ENCODE measurements around the gene ZMIZ1. TPM values are rescaled to one million over a fixed set of nuclear protein-coding genes. Genes with fewer than 3 reads are reported as not detected.

The ZMIZ1 gene
- polyA plus RNA-seq, 6 donors from 2014 or later: 0.11 to 2.9 (median 1.5) TPM

DNA sequence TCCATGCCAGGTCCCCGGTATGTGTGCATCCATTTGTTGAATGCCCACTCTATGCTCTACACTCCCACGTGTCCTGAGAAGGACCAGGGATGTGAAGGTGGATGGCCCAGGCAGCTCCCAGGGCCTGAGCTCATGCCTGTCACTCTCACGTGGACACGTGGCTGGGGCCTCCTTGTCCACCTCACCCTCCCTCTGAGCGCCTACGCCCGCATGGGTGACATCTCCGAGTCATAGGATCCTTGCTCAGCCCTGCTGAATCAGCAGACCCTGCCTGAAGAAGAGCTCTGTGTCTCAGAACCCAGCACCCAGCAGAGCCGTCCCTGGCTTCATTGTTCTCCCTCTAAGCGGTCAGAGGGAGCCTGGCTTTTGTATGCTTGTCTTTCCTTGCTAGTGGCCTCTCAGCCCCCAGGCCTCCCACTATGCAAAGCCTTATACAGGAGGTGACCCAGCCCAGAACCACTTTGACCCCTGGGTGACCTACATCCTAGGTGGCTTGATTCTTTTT, 170.6 kb downstream of the ZMIZ1 start:
- Mint-ChIP-seq H3K27me3 (no peaks in the 10 kb centered on the region), H3K4me3 (no peak overlapping the region), H3K27ac (no peak overlapping the region), H3K36me3 (no peaks in the 10 kb centered on the region), H3K9me3 (no peaks in the 10 kb centered on the region), H3K4me1 (peaks cover 16 to 27% (median 27%) of the 10 kb centered on the region in 3 donors)
- DNase-seq (no peak), ATAC-seq (ENCODE audit: low read depth in 2 of 2) (no peak)

DNA sequence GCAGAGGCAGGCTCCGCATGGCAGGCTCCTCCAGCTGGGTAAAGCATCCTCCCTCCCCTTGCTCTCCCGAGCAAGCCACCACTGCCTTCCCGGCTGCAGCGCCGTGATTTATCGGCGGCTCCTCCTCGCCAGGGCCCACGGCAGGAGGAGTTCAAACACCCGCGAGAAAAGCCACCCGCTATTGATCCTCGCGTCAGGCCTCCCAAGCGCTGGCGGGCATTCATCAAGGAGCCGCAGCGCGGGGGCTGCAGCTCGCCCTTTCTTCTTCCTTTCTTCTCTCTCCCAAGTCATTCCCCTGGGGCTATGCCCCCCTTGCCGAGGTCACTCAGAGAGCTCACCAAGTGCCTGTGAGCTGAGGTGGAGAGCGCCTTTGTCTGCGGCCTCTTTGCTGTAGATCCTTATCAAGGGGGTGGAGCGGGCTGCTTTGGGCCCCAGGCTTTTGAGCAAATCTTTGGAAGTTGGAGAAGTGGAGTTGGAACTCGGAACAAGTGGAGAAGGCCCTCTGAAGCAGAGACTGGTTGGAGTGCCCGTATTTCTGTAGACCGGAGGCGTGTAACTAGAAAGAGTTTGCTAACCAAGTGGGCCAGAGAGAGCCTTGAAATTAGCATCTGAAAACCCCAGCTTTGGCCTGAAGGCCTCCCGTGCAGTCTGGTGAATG, 171.3 kb downstream of the ZMIZ1 start:
- Mint-ChIP-seq H3K4me3 (peak overlapping the region in 3 of 8 donors; percentile 13 to 42 (median 20)), H3K27ac (peak overlapping the region in 2 of 6 donors; percentile 13 to 73), H3K9me3 (no peaks in the 10 kb centered on the region), H3K36me3 (no peaks in the 10 kb centered on the region), H3K4me1 (peaks cover 24 to 35% (median 34%) of the 10 kb centered on the region in 3 donors), H3K27me3 (no peaks in the 10 kb centered on the region)
- DNase-seq (no peak), ATAC-seq (ENCODE audit: low read depth in 2 of 2) (no peak)

DNA sequence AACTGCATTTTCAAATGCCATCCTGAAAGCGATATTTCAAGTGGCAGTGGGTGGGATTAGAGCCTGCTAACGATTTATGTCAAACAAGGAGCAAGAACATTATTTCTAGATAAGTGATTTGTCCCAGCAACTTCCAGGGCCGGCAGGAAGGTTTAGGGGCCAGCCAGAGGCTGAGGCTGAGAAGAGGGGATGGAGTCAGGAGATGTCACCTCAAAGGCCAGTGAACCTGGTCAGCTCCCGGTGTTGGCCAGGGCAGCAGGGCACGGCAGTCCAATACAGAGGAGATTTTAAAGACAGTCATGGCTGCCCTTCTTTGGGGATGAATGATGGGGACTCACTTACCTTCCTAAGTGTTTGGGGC, 172.8 kb downstream of the ZMIZ1 start:
- Mint-ChIP-seq H3K36me3 (no peaks in the 10 kb centered on the region), H3K4me1 (peaks cover 37 to 50% (median 42%) of the 10 kb centered on the region in 3 donors), H3K4me3 (peak overlapping the region; percentile 67 to 93 (median 88)), H3K27ac (peak overlapping the region; percentile 18 to 95 (median 84)), H3K27me3 (no peaks in the 10 kb centered on the region), H3K9me3 (no peaks in the 10 kb centered on the region)
- DNase-seq (no peak), ATAC-seq (ENCODE audit: low read depth in 2 of 2) (no peak)

DNA sequence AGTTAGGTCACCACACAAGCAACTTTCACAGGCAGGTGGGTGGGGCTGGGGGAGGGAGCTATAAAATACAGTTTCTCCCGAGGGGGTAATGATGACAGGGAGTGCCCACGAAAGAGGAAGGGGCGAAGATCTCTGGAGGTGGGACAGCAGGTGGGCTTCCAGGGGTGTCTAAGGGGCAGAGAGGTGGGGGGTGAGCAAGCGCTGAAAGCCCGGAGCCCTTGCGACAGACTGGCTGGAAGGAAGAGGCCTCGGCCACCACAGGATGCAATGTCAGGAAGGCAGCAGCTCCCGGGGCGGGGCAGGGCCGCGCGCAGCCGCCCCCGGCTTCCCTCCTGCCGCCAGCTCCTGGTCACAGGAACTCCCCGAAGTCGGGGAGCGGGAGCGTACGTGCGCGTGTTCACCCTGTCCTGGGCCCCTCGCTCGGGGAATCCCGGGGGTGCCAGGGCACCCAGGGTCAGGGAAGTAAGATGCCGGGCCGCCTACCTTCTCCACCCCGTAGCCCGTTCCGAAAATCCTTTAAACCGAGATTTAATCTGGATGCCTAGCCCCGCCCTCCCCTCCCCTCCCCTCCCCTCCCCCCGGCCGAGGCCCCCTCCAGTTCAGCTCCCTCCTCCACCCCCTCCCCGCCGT, 173.3 kb downstream of the ZMIZ1 start:
- H3K27ac Mint-ChIP-seq: peak overlapping the region; percentile 18 to 95 (median 84)
- no peaks in the 10 kb centered on the region for H3K36me3 Mint-ChIP-seq
- H3K4me1 Mint-ChIP-seq: peaks cover 40 to 54% (median 47%) of the 10 kb centered on the region in 3 donors
- H3K4me3 Mint-ChIP-seq: peak overlapping the region; percentile 67 to 93 (median 88)
- peak; percentile 35 for DNase-seq
- no peaks in the 10 kb centered on the region for H3K9me3 Mint-ChIP-seq
- ATAC-seq (ENCODE audit: low read depth in 2 of 2): peak; percentile 29
- no peaks in the 10 kb centered on the region for H3K27me3 Mint-ChIP-seq

DNA sequence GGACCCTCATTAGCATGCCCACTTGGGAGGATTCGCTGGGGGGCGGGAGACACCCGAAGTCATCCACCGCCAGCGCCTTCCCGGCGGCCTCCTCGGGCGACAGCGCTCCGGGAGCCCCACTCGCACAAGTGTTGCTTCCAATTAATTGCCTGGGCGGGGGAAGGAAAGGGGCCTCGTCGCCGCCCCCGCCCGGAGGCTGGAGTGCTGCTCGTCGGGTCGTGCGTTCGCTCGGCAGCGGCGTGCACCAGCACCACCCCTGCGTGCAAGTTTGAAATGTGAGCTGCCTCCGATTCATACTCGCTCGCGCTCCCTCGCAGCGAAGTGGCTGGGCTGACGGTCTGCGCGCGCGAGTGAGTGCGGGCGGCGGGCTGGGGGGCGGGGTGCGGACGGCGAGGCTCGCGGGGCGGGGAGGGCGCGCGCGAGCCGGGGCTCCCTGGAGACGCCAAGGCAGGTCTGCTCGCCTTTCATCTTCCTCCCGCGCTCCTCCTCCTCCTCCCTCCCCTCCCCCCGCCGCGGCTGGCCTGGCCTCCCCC, 173.9 kb downstream of the ZMIZ1 start:
- H3K4me1 Mint-ChIP-seq: peaks cover 45 to 60% (median 53%) of the 10 kb centered on the region in 3 donors
- H3K27ac Mint-ChIP-seq: peak overlapping the region in 3 of 6 donors; percentile 4 to 95 (median 79)
- DNase-seq (peak; percentile 59), ATAC-seq (ENCODE audit: low read depth in 2 of 2) (peak; percentile 55 to 57)
- no peaks in the 10 kb centered on the region for H3K9me3 Mint-ChIP-seq
- H3K27me3 Mint-ChIP-seq: no peaks in the 10 kb centered on the region
- H3K4me3 Mint-ChIP-seq: peak overlapping the region; percentile 59 to 90 (median 78)
- H3K36me3 Mint-ChIP-seq: no peaks in the 10 kb centered on the region

DNA sequence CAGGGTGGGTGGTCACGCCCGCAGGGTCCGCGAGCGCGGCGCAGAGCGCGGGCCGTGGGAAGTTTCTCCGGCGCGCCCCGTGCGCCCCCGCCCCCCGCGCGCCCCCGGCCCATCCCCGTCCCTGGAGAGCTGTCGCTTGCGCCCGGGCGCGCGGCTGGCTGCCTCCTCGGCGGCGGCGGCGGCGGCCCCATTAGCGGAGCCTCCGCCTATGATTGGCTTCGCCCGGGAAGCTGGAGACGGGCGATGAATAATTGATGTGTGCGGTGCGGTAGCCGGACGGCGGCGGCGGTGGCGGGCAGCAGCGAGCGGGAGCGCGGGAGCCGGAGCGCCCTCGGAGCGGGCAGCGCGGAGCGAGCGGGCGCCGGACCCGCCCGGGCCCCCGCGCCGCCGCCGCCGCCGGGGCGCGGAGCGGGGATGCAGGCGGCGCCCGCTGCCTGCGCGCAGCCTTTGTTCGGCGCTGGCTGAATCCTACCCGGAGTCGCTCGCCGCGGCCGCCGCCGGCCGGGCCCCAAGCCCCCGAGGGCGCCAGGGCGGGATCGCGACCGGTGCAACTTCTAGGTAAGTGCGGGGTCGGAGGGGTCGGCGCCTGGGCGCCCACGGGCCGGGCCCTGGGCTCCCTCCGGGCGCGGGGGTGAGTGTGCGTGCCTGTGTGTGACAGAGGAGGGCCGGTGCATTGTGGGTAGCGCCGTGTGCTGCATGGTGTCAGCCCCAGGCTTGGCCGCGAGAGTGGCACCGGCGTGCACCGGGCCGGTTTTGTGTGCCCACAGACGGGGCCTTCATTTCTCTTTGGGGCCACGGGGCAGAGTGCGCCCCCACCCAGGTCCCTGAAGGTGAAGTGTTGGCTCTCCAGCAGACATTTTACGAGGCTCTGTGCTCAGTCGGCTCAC, 174.7 kb downstream of the ZMIZ1 start:
- DNase-seq: peak; percentile 51
- Mint-ChIP-seq H3K4me1 (peaks cover 52 to 63% (median 56%) of the 10 kb centered on the region in 3 donors), H3K27me3 (no peaks in the 10 kb centered on the region), H3K36me3 (no peaks in the 10 kb centered on the region), H3K4me3 (peak overlapping the region; percentile 67 to 93 (median 86)), H3K9me3 (no peaks in the 10 kb centered on the region), H3K27ac (peak overlapping the region in 5 of 6 donors; percentile 76 to 98 (median 94))
- ATAC-seq (ENCODE audit: low read depth in 2 of 2): peak; percentile 35 to 58

DNA sequence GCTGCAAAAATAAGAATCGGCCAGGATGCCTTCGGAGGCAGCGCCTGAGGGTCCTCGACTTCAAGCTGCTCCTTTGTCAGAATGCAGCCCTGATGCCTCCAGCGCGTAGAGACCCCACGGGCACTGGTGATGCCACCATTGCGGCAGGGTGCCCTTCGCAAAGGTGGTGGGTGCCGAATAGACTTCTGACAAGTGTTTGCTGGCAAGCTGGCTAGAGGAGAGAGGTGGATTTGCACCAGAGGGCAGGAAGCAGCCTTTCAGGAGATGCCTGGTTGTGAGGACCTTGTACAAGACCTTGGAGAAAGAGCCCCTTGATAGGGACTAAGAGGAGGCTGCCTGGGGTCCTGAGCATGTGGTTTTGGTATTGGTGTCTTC, 175.3 kb downstream of the ZMIZ1 start:
- H3K9me3 Mint-ChIP-seq: no peaks in the 10 kb centered on the region
- peak overlapping the region in 5 of 6 donors; percentile 94 to 98 (median 95) for H3K27ac Mint-ChIP-seq
- no peaks in the 10 kb centered on the region for H3K36me3 Mint-ChIP-seq
- H3K4me3 Mint-ChIP-seq: peak overlapping the region; percentile 67 to 93 (median 86)
- no peak for ATAC-seq (ENCODE audit: low read depth in 2 of 2)
- peaks cover 55 to 69% (median 62%) of the 10 kb centered on the region in 3 donors for H3K4me1 Mint-ChIP-seq
- no peaks in the 10 kb centered on the region for H3K27me3 Mint-ChIP-seq
- DNase-seq: no peak

DNA sequence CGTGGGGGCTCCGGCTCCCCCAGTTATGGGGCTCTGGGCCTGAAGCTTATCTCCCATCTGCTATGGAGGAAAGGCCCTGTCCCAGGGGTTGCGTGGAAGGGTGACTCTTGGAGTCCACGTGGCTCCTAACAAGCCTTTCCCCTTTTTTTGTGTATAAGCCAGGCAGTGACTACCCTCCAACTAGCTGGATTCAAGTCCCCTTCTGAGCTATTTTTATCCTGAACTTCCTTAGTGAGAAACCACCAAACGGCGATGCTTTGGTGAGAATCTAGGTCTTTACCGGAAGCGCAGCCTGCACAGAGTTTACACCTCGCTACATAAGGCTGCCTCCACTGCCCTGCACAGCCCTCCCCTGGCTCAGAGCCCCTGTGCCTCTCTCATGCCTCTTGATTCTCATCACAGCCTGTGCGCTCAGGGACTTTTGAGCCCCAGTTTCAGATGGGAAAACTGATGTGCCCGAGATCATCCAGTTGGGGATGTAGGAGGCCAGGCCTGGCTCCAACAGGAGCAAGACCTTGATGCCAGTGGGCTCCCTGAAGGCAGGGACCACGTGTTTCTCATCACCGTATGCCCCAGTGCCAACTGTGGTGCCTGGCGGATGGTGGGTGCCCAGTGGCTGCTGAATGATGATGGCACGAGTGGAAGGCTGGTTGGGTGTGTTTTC, 176.2 kb downstream of the ZMIZ1 start:
- peak; percentile 51 to 65 for ATAC-seq (ENCODE audit: low read depth in 2 of 2)
- Mint-ChIP-seq H3K27ac (peak overlapping the region; percentile 61 to 98 (median 95)), H3K27me3 (no peaks in the 10 kb centered on the region), H3K9me3 (no peaks in the 10 kb centered on the region), H3K4me3 (peak overlapping the region; percentile 67 to 93 (median 86)), H3K4me1 (peaks cover 65 to 78% (median 71%) of the 10 kb centered on the region in 3 donors), H3K36me3 (no peaks in the 10 kb centered on the region)
- DNase-seq: peak; percentile 67

DNA sequence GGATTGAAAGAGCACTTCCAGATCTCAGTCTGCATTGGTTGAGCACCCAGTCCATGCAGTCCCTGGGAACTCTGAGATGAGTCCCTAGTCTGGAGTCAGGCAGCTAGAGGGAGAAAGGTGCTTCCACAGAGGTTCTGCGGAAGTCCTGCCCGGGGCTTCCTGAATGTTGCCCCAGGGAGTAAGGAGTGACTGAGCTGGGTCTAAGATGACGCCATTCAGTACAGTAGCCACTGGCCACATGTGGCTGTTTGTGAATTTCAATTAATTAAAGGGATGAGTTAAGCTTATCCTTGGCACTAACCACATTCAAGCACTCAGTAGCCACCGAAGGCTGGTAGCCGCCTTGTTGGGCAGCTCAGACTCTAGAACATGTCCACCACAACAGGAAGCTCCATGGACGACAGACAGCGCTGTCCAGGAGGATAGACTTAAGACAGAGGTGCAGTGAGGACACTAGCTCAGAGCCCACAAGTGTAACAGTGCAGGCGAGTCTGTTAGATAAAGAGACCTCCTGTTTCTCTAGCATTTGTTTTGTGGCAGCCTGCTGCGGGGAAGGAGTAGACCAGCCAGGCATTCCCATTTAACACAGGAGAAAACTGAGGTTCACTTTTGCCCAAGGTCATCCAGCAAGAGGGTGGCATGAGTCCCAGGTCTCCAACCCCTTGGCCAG, 176.9 kb downstream of the ZMIZ1 start:
- no peak for DNase-seq
- Mint-ChIP-seq H3K4me3 (peak overlapping the region; percentile 67 to 93 (median 86)), H3K9me3 (no peaks in the 10 kb centered on the region), H3K4me1 (peaks cover 71 to 82% (median 78%) of the 10 kb centered on the region in 3 donors), H3K27me3 (no peaks in the 10 kb centered on the region), H3K27ac (peak overlapping the region; percentile 67 to 98 (median 95)), H3K36me3 (no peaks in the 10 kb centered on the region)
- ATAC-seq (ENCODE audit: low read depth in 2 of 2): no peak

DNA sequence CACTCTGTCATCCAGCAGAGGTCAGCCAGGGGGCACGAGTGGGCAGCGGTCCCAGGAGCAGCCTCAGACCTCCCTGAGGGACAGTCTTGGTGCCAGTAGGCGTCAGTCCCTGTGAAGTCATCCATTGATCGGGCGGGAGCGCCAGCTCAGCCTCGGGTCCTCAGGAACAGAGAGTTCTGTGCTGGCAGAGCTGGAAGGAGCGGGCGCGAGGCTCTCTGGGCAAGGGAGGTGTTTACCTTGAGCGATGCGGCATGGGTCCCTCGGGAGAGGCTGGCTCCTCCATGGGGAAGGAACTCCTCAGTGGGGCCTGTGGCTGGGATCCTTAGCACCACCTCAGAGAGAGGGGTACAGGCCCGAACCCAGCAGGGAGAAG, 177.4 kb downstream of the ZMIZ1 start:
- Mint-ChIP-seq H3K9me3 (no peaks in the 10 kb centered on the region), H3K27ac (peak overlapping the region; percentile 67 to 96 (median 86)), H3K4me1 (peaks cover 73 to 84% (median 83%) of the 10 kb centered on the region in 3 donors), H3K27me3 (no peaks in the 10 kb centered on the region), H3K36me3 (no peaks in the 10 kb centered on the region), H3K4me3 (peak overlapping the region in 7 of 8 donors; percentile 46 to 88 (median 73))
- no peak for DNase-seq
- ATAC-seq (ENCODE audit: low read depth in 2 of 2): no peak

DNA sequence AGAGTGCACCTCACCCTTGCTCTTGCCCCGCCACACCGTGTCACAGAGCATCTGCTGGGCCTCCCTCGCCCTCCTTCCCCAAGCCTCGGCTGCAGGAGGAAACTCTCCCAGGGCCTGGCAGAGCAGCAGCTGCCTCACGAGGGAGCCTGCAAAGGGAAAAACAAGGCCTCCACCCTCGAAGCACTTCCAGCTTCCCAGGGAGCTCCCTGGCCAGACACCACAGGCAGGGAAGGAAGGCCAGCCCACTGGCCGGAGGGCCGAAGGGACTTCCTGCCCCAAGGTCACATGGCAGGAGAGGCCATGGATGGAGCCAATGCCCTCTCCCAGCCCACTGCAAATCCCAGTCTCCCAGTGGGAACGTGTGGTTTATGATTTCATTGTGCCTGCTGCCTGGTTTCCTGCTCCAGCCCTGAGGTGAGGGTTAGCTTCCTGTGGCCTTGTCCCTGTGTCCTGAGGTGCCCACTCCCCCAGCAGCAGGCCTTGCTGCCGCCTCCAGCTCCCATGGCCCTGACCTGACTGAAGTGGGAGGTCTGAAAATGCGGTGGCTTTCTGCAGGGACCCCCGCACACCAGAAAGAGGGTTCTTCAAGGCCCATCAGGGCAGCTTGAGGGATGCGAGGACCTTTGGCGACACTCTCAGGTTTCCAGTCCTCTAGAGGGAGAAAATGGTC, 178.0 kb downstream of the ZMIZ1 start:
- H3K36me3 Mint-ChIP-seq: no peaks in the 10 kb centered on the region
- H3K4me3 Mint-ChIP-seq: peak overlapping the region in 6 of 8 donors; percentile 60 to 89 (median 79)
- no peak for ATAC-seq (ENCODE audit: low read depth in 2 of 2)
- H3K27ac Mint-ChIP-seq: peak overlapping the region; percentile 16 to 100 (median 96)
- no peak for DNase-seq
- no peaks in the 10 kb centered on the region for H3K27me3 Mint-ChIP-seq
- H3K9me3 Mint-ChIP-seq: no peaks in the 10 kb centered on the region
- H3K4me1 Mint-ChIP-seq: peaks cover 73 to 84% (median 83%) of the 10 kb centered on the region in 3 donors
